ENCODE data around the gene JAK3. TPM values are rescaled to one million over a fixed set of nuclear protein-coding genes. Genes with fewer than 3 reads are reported as not detected.
"Not testable (repeated sequence)": the region's sequence is repeated elsewhere in the genome, so short reads cannot be mapped to it uniquely, and the experiment has no call there.

The JAK3 gene
- total RNA-seq, 1 donor from 2014 or later, result 12.3 TPM

DNA sequence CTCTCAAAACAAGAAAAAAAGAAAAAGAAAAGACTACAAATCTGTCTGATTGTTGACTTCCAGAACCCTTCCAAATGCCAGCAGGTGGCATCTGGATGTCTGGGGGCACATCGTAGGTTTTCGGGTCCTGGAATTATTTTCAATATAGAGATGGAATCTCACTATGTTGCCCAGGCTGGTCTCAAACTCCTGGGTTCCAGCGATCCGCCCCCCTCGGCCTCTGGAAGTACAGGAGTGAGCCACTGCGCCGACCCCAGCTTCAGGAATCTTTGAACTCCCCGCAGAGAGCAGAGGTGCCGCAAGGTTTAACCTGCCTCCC, 53.4 kb downstream of the JAK3 start:
- H3K4me3 Mint-ChIP-seq, result no peak overlapping the region
- H3K27me3 Mint-ChIP-seq (ENCODE audit: low read depth), result peaks cover 70% of the 10 kb centered on the region
- no peak for DNase-seq (ENCODE audit: low spot score in 2 of 2, unreplicated experiment in 2 of 2)
- H3K36me3 Mint-ChIP-seq, result no peaks in the 10 kb centered on the region
- no peaks in the 10 kb centered on the region for H3K9me3 Mint-ChIP-seq
- no peak overlapping the region for H3K27ac Mint-ChIP-seq
- no peak for TF ChIP-seq CTCF (IDR thresholded peaks at IDR 0.05; ENCODE audit: unreplicated experiment)
- peaks cover 6% of the 10 kb centered on the region for H3K4me1 Mint-ChIP-seq

DNA sequence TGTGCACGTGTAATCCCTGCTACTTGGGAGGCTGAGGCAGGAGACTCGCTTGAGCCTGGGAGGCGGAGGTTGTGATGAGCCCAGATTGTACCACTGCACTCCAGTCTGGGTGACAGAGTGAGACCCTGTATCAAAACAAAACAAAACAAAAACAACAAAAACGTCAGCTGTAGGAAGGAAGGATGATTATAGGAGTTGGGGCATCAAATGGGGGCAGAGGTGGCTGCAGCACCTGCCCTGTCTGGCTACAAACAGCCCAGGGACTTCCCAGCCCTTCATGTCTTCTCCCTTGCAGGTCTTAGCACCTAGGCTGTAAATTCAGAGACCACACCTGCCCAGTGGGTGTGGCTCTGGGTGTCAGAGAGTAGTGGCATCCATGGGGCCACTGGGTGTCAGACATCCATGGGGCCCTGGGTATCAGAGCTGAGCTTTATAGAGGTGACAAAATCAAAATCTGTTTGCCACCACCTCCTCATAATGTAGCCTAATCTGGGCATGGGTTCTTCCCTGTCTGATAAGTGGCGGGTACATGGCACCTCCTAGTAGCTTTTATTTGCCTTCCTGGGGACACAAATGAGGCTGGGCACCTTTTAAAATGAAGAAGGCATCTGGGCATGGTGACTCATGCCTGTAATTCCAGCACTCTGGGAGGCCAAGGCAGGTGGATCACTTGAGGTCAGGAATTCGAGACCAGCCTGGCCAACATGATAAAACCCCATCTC, 57.6 kb downstream of the JAK3 start:
- Mint-ChIP-seq H3K4me1 (peaks cover 6% of the 10 kb centered on the region), H3K27me3 (ENCODE audit: low read depth) (peaks cover 32% of the 10 kb centered on the region), H3K4me3 (no peak overlapping the region), H3K9me3 (no peaks in the 10 kb centered on the region), H3K27ac (no peak overlapping the region), H3K36me3 (no peaks in the 10 kb centered on the region)
- no peak for TF ChIP-seq CTCF (IDR thresholded peaks at IDR 0.05; ENCODE audit: unreplicated experiment)
- DNase-seq (ENCODE audit: low spot score in 2 of 2, unreplicated experiment in 2 of 2), result no peak

DNA sequence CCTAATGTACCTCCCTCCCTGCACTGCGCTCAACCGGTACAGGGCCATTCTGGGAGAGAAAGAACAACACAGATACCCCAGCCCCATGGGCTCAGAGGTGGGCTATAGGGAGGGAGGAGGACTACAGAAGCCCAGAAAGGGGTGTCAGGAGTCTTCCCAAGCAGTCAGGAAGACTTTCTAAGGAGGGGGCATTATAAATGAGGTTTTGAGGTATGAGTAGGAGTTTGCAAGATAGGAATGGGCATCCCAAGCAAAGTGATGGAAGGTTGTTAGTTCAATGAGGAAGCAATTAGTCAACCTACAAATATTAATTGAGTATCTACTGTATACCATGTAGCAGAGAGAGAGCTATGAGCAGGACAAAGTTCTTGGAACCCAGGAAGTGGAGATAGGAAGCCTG, 59.1 kb downstream of the JAK3 start:
- H3K4me3 Mint-ChIP-seq, result no peak overlapping the region
- H3K4me1 Mint-ChIP-seq, result peaks cover 7% of the 10 kb centered on the region
- H3K27ac Mint-ChIP-seq, result no peak overlapping the region
- no peaks in the 10 kb centered on the region for H3K36me3 Mint-ChIP-seq
- no peaks in the 10 kb centered on the region for H3K9me3 Mint-ChIP-seq
- DNase-seq (ENCODE audit: low spot score in 2 of 2, unreplicated experiment in 2 of 2), result no peak
- no peak for TF ChIP-seq CTCF (IDR thresholded peaks at IDR 0.05; ENCODE audit: unreplicated experiment)
- H3K27me3 Mint-ChIP-seq (ENCODE audit: low read depth), result peaks cover 17% of the 10 kb centered on the region

- DNase-seq (ENCODE audit: low spot score in 2 of 2, unreplicated experiment in 2 of 2), result no peak
- Mint-ChIP-seq H3K4me1 (peaks cover 7% of the 10 kb centered on the region), H3K36me3 (no peaks in the 10 kb centered on the region), H3K27ac (no peak overlapping the region), H3K27me3 (ENCODE audit: low read depth) (peaks cover 9% of the 10 kb centered on the region), H3K4me3 (no peak overlapping the region), H3K9me3 (no peaks in the 10 kb centered on the region)
- TF ChIP-seq CTCF (IDR thresholded peaks at IDR 0.05; ENCODE audit: unreplicated experiment), result no peak
These were observed 60.4 kb downstream of the JAK3 start for GRCh38 chr19:17787274-17787913.

DNA sequence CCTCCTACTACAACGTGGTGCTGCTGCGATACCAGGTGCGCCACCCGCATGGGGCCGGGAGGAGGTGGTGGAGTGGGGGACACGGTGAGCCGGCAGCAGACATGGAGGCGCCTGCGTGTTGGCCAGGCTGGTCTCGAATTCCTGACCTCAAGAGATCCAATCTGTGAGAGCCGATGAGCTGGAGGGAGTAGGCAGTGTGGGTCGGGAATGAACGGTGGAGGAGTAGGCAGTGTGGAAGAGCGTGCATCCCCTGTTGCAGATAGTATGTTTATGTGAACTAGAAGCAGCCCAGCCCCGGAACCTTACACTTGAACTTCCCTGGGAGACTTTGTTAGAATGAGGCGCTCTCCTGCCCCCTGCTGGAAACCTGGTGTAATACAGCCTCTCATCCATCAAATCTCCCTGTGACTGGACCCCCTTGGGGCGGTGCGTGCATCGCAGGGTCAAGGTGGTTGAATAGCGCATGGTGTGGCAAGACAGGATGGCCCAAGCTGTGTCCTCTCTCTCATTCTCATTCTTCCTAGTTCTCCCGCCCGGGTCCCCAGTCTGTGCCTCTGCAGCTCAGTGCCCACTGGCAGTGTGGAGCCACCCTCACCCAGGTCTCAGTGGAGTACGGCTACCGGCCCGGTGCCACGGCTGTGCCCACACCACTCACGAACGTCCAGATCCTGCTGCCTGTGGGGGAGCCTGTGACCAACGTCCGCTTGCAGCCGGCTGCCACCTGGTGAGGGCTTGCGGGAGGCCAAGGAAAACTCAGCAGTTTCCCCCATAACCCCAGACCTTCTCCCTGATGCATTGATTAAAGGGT, 63.4 kb downstream of the JAK3 start:
- H3K4me1 Mint-ChIP-seq, result peaks cover 2% of the 10 kb centered on the region
- peaks cover 1% of the 10 kb centered on the region for H3K27me3 Mint-ChIP-seq (ENCODE audit: low read depth)
- H3K4me3 Mint-ChIP-seq, result no peak overlapping the region
- no peaks in the 10 kb centered on the region for H3K9me3 Mint-ChIP-seq
- no peaks in the 10 kb centered on the region for H3K36me3 Mint-ChIP-seq
- no peak overlapping the region for H3K27ac Mint-ChIP-seq
- peak; percentile 46 to 74 for DNase-seq (ENCODE audit: low spot score in 2 of 2, unreplicated experiment in 2 of 2)
- peak; percentile 86 for TF ChIP-seq CTCF (IDR thresholded peaks at IDR 0.05; ENCODE audit: unreplicated experiment)

- not testable (repeated sequence) for H3K36me3 Mint-ChIP-seq; H3K4me1 Mint-ChIP-seq; H3K27ac Mint-ChIP-seq; DNase-seq (ENCODE audit: low spot score in 2 of 2, unreplicated experiment in 2 of 2); H3K4me3 Mint-ChIP-seq; H3K27me3 Mint-ChIP-seq (ENCODE audit: low read depth); H3K9me3 Mint-ChIP-seq
These were observed 64.1 kb downstream of the JAK3 start for GRCh38 chr19:17783721-17784120.
